GM21528 (cell line): Measurements from ENCODE around the gene CYB5B.

ENCODE experiments used
- ATAC-seq: cut with Tn5 transposase; IDR thresholded peaks from one replicate; pipeline ENCODE4 v1.9.1; 2021; ENCODE audit warnings: mild to moderate bottlenecking, moderate library complexity; ENCODE audit not compliant: unreplicated experiment, low FRiP score

Gene CYB5B

DNA sequence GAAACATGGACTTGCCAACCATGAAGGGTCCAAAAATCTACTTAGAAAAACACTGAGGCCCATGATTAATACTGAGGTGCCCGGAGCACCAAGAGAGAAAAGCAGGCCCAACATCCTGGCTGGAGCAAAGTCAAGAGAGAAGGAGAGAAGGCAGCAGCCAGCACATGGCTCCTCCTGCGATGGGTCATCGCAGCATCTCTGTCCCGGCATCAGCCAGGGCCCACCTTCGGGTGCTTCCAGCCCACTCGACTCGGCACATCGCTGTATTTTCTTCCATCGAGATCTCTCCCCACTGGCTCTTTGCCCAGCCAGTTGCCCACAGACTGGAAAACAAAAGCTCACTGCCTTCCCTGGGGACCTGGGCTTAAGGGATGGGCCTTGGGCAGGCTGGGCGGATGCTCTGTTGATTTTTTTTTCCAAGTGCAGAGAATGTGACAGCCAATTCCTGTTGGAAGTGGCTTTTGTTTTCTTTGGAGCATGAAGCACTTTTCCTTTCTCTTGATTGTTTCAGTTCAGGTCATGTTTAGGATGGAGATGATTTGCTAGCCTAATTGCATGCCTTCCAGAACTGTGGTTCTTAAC, 58.1 kb downstream of the CYB5B start:
- no peak for ATAC-seq

DNA sequence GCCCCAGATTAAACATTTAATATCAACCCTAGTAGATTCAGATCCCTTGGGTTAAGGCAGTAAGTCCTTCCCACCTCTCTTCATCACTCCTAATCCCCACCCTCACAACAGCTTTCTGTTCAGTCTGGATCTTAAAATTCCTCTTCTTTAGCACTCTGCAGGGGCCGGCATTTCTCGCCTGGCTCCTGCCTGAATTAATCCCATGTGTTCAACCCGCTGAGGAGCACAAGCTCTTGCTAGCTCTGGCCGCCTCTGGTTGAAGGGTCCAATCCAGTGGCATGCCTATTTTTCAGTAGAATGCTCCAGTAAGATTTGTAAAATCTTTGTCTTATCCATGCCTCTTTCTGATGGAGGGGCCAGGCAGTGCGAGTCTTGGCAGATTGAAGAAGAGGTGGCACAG, 59.2 kb downstream of the CYB5B start:
- ATAC-seq, result no peak

DNA sequence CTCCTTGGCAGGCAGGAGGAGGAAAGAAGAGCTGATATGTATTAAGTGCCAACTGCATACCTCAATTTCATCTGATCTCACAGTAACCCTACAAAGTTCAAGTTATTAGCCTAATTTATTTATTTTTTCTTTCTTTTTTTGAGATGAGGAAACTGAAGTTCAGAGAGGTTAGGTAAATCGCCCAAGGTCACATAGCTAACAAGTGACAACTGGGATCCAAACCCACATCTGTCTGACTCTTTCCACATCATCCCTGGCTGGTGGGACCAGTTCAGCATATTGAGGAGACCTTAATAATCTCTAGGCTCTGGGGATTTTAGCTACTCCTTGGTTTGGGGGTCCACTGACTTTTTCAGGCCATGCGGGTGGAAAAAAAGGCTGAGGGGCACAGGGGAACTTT, 60.9 kb downstream of the CYB5B start:
- ATAC-seq, result no peak

DNA sequence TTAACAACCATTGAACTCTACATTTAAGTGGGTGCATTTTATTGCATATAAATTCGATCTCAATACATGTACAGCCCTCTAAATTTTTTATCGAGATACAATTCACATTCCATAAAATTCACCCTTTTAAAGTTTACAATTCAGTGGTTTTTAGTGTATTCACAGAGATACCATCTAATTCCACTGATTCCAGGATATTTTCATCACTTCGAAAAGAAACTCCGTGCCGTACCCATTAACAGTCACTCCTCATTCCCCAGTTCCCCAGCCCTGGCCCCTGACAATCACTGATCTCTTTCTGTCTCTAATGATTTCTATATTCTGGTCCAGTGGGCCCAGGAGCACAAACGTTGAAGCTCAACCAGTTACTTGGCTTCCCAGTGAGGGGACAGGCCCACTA, 61.4 kb downstream of the CYB5B start:
- no peak for ATAC-seq

- ATAC-seq, result no peak
These were observed 61.9 kb downstream of the CYB5B start for GRCh38 chr16:69486272-69486671.

DNA sequence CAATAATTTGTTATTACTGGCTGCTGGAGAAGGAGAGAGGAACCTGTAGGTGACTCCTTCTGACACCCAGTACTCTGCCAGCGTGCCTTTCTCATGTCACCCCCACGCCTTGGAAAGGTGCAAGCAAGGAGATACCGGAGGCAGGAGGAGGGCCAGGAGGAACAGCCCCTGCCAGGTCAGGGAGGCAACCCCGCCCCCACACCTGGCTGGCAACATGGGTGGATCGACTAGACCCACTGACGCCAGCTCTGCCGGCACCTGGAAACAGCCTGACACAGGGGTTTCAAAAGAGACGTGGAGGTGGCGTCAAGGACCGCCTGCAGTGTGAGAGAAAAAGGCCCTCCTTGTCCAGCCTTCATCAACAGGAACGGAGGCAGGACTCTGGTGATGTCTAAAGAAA, 62.3 kb downstream of the CYB5B start:
- no peak for ATAC-seq

GRCh38 chr16:69490707-69491324, 66.4 kb downstream of the CYB5B start:
- no peak for ATAC-seq

GRCh38 chr16:69494991-69495392, 70.6 kb downstream of the CYB5B start:
- no peak for ATAC-seq

GRCh38 chr16:69495821-69496220, 71.4 kb downstream of the CYB5B start:
- ATAC-seq, result no peak

DNA sequence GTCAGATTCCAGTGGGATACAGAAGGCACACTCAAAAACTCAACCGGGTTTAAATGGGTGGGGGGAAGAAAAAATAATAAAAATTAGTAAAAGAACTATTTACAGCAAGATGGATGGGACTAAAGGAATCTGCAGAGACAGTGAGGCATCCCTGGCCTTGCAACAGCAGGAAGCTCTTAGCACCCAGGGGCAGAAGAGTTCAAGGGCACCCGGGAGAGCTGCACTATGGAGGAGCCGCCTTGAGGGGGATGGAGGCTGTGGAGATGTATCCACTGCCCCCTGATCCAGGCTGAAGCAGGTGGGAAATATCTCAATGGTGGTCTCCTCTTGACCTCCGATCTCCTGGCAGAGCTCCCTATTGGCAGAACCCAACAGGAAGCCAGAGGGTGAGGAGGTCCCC, 72.0 kb downstream of the CYB5B start:
- ATAC-seq, result no peak

DNA sequence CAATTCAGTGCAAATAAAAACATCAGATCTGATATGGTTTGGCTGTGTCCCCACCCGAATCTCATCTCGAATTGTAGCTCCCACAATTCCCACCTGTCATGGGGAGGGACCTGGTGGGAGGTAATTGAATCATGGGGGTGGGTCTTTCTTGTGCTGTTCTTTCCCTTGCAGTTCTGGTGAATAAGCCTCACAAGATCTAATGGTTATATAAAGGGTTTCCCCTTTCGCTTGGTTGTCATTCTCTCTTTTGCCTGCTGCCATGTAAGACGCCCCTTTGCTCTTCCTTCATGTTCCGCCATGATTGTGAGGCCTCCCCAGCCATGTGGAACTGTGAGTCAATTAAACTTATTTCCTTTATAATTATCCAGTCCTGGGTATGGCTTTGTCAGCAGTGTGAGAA, 72.5 kb downstream of the CYB5B start:
- ATAC-seq, result no peak

DNA sequence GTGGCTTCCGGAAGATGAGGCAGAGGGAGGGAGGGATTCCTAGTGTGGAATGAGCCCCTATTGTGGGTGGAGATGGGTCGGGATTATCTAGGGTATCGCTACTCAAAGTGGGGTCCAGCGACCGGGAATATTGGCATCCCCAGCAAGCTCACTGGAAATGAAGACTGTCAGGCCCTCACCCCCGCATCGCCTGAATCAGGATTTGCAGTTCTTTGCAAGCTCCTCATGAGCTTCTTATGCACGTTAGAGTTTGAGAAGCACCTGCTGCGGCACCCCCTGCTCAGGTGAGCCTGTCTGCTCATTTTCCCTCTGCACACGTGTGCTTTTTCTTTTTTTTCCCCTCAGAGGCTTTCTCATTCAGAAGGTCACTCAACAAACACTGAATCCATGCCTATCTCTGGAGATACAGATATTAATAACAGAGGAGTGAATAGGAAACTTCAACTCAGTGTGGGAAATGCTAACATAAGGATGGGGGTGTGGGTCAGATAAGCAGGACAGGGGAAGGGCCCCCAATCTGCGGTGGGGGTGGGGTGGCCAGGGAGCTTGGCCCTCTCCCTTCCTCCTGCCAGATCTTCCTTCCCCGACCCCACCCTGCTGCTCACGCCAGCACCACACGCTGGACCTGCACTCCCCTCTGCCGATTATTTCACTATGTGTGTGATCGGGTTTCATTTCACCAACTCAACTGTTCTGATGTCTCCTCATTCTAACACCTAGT, 73.6 kb downstream of the CYB5B start:
- no peak for ATAC-seq

DNA sequence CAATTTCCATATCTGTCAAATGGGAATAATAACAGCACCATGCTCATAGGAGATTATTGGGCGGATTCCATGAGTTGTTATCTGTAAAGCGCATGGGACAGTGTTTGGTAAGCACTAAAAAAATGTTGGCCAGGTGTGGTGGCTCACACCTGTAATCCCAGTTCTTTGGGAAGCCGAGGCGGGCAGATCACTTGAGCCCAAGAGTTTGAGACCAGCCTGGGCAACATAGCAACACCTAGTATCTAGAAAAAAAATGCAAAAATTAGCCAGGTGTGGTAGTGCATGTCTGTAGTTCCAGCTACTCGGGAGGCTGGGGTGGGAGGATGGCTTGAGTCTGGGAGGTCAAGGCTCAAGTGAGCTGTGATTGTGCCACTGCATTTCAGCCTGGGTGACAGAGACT, 74.5 kb downstream of the CYB5B start:
- ATAC-seq, result no peak

- ATAC-seq, result no peak
These were observed 75.3 kb downstream of the CYB5B start for GRCh38 chr16:69499541-69500230.

GRCh38 chr16:69500496-69500895, 76.1 kb downstream of the CYB5B start:
- no peak for ATAC-seq

GRCh38 chr16:69501956-69502745, 77.7 kb downstream of the CYB5B start:
- no peak for ATAC-seq

GRCh38 chr16:69503244-69503643, 78.8 kb downstream of the CYB5B start:
- no peak for ATAC-seq

DNA sequence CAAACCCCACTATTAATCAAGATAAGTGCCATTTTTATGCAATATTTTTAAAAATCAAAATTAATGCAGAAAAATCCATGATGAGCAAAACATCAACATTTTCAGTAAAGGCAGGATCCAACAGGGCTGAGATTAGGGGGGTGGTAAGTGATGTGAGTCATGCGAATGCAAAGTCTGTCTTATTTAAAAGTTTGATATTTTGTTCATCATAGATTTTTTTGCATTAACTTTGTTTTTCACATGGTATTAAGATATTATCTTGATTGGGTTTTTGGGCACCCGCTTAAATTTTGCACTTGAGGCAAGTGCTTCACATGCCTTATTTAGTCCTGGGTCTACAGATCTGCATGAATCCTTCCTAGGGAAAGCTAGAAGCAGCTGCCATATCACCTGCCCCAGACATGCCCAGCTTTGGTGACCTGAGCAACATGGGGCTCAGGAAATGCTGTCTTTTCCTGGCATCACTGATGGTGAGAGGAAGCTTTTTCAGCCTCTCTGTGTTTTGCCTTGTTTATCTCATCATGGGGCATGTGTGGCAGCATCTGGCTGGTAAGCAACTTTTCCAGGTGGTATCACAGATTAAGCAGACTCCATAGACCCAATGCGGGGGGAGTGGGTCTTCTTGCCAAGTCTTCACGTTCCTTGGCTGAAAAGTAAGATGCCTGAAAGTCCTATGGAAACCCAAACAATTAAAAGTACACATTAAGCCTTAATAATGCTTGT, 83.8 kb downstream of the CYB5B start:
- ATAC-seq, result no peak

DNA sequence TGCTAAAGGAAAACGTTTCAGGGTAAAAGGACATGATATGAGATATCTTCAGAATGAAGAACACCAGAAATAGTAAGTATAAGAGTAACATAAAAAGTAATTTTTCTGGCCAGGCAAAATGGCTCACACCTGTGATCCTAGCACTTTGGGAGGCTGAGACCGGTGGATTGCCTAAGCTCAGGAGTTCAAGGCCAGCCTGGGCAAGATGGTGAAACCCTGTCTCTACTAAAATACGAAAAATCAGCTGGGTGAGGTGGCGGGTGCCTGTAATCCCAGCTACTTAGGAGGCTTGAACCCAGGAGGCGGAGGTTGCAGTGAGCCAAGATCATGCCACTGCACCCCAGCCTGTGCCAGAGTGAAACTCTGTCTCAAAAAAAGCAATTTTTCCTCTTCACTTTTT, 84.7 kb downstream of the CYB5B start:
- ATAC-seq, result no peak

DNA sequence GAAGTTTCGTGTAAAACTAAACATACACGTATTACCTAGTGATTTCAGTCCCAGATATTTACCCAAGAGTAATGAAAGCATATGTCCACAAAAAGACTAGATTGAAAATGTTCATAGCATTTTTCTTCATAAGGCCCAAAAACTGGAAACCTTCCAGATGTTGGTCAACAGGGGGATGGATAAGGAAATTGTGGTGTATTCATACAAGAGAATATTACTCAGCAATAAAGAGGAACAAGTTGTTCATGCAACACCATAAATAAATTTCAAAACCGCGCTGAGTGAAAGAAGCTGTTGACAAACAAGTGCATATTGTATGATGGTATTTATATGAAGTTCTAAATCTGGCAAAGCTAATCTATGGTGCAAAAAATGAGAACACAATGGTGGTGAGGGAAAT, 87.2 kb downstream of the CYB5B start:
- no peak for ATAC-seq
